ENCODE measurements around the gene ASTN1.

ASTN1 gene

GRCh38 chr1:177164380-177165068, at the start of gene ASTN1 (continued):
- TF ChIP-seq ZBTB6 (tag by site-specific recombination; IDR thresholded peaks at IDR 0.05) = no peak
- no peak for TF ChIP-seq ZNF791 (tag by site-specific recombination; IDR thresholded peaks at IDR 0.05)
- TF ChIP-seq HOXD13 (CRISPR knock-in tag; IDR thresholded peaks at IDR 0.05; ENCODE audit: borderline replicate concordance) = no peak
- no peak for TF ChIP-seq ZFP41 (tag by site-specific recombination; IDR thresholded peaks at IDR 0.05; ENCODE audit: borderline replicate concordance)
- no peak for TF ChIP-seq ZNF202 (tag by site-specific recombination; IDR thresholded peaks at IDR 0.05; ENCODE audit: borderline replicate concordance)
- TF ChIP-seq, protein P1, sequence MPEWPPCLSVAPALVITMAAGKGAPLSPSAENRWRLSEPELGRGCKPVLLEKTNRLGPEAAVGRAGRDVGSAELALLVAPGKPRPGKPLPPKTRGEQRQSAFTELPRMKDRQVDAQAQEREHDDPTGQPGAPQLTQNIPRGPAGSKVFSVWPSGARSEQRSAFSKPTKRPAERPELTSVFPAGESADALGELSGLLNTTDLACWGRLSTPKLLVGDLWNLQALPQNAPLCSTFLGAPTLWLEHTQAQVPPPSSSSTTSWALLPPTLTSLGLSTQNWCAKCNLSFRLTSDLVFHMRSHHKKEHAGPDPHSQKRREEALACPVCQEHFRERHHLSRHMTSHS (tag by site-specific recombination; IDR thresholded peaks at IDR 0.05) = no peak
- TF ChIP-seq ZNF664 (tag by site-specific recombination; IDR thresholded peaks at IDR 0.05) = no peak
- TF ChIP-seq, protein P2, sequence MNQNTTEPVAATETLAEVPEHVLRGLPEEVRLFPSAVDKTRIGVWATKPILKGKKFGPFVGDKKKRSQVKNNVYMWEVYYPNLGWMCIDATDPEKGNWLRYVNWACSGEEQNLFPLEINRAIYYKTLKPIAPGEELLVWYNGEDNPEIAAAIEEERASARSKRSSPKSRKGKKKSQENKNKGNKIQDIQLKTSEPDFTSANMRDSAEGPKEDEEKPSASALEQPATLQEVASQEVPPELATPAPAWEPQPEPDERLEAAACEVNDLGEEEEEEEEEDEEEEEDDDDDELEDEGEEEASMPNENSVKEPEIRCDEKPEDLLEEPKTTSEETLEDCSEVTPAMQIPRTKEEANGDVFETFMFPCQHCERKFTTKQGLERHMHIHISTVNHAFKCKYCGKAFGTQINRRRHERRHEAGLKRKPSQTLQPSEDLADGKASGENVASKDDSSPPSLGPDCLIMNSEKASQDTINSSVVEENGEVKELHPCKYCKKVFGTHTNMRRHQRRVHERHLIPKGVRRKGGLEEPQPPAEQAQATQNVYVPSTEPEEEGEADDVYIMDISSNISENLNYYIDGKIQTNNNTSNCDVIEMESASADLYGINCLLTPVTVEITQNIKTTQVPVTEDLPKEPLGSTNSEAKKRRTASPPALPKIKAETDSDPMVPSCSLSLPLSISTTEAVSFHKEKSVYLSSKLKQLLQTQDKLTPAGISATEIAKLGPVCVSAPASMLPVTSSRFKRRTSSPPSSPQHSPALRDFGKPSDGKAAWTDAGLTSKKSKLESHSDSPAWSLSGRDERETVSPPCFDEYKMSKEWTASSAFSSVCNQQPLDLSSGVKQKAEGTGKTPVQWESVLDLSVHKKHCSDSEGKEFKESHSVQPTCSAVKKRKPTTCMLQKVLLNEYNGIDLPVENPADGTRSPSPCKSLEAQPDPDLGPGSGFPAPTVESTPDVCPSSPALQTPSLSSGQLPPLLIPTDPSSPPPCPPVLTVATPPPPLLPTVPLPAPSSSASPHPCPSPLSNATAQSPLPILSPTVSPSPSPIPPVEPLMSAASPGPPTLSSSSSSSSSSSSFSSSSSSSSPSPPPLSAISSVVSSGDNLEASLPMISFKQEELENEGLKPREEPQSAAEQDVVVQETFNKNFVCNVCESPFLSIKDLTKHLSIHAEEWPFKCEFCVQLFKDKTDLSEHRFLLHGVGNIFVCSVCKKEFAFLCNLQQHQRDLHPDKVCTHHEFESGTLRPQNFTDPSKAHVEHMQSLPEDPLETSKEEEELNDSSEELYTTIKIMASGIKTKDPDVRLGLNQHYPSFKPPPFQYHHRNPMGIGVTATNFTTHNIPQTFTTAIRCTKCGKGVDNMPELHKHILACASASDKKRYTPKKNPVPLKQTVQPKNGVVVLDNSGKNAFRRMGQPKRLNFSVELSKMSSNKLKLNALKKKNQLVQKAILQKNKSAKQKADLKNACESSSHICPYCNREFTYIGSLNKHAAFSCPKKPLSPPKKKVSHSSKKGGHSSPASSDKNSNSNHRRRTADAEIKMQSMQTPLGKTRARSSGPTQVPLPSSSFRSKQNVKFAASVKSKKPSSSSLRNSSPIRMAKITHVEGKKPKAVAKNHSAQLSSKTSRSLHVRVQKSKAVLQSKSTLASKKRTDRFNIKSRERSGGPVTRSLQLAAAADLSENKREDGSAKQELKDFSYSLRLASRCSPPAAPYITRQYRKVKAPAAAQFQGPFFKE (tag by site-specific recombination; IDR thresholded peaks at IDR 0.05; ENCODE audit: borderline replicate concordance) = no peak
- no peak for TF ChIP-seq ZNF18 (tag by site-specific recombination; IDR thresholded peaks at IDR 0.05)
- TF ChIP-seq ZNF148 (tag by site-specific recombination; IDR thresholded peaks at IDR 0.05; ENCODE audit: borderline replicate concordance) = no peak
- no peak for TF ChIP-seq FEZF1 (tag by site-specific recombination; IDR thresholded peaks at IDR 0.05)
- TF ChIP-seq, protein P3, sequence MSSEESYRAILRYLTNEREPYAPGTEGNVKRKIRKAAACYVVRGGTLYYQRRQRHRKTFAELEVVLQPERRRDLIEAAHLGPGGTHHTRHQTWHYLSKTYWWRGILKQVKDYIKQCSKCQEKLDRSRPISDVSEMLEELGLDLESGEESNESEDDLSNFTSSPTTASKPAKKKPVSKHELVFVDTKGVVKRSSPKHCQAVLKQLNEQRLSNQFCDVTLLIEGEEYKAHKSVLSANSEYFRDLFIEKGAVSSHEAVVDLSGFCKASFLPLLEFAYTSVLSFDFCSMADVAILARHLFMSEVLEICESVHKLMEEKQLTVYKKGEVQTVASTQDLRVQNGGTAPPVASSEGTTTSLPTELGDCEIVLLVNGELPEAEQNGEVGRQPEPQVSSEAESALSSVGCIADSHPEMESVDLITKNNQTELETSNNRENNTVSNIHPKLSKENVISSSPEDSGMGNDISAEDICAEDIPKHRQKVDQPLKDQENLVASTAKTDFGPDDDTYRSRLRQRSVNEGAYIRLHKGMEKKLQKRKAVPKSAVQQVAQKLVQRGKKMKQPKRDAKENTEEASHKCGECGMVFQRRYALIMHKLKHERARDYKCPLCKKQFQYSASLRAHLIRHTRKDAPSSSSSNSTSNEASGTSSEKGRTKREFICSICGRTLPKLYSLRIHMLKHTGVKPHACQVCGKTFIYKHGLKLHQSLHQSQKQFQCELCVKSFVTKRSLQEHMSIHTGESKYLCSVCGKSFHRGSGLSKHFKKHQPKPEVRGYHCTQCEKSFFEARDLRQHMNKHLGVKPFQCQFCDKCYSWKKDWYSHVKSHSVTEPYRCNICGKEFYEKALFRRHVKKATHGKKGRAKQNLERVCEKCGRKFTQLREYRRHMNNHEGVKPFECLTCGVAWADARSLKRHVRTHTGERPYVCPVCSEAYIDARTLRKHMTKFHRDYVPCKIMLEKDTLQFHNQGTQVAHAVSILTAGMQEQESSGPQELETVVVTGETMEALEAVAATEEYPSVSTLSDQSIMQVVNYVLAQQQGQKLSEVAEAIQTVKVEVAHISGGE (tag by site-specific recombination; conservative IDR thresholded peaks at IDR 0.05; ENCODE audit: low read depth) = peak; percentile 88
- TF ChIP-seq, protein P4, sequence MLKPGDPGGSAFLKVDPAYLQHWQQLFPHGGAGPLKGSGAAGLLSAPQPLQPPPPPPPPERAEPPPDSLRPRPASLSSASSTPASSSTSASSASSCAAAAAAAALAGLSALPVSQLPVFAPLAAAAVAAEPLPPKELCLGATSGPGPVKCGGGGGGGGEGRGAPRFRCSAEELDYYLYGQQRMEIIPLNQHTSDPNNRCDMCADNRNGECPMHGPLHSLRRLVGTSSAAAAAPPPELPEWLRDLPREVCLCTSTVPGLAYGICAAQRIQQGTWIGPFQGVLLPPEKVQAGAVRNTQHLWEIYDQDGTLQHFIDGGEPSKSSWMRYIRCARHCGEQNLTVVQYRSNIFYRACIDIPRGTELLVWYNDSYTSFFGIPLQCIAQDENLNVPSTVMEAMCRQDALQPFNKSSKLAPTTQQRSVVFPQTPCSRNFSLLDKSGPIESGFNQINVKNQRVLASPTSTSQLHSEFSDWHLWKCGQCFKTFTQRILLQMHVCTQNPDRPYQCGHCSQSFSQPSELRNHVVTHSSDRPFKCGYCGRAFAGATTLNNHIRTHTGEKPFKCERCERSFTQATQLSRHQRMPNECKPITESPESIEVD (tag by site-specific recombination; IDR thresholded peaks at IDR 0.05) = no peak
- TF ChIP-seq ZNF10 (tag by site-specific recombination; IDR thresholded peaks at IDR 0.05) = no peak
- TF ChIP-seq ZBTB1 (tag by site-specific recombination; IDR thresholded peaks at IDR 0.05) = no peak
- TF ChIP-seq ZNF626 (tag by site-specific recombination; IDR thresholded peaks at IDR 0.05) = no peak
- 0 out of 2 replicates have a peak, but pooled peaks have one; percentile 26 for TF ChIP-seq ZNF777 (tag by site-specific recombination; IDR thresholded peaks at IDR 0.05; ENCODE audit: borderline replicate concordance)
- TF ChIP-seq ZNF311 (tag by site-specific recombination; IDR thresholded peaks at IDR 0.05; ENCODE audit: borderline replicate concordance) = no peak
- no peak for TF ChIP-seq TRIM28 (IDR thresholded peaks at IDR 0.05; ENCODE audit: borderline replicate concordance, low read length)
- no peak for TF ChIP-seq ZNF549 (tag by site-specific recombination; IDR thresholded peaks at IDR 0.05)
- no peak for TF ChIP-seq ZNF423 (tag by site-specific recombination; IDR thresholded peaks at IDR 0.05)
- TF ChIP-seq ZNF404 (tag by site-specific recombination; IDR thresholded peaks at IDR 0.05) = no peak
